ENCODE measurements around the gene KIF19.

GRCh38 chr17:74389937-74390679, 64.1 kb downstream of the KIF19 start:
- TF ChIP-seq CTCF (IDR thresholded peaks at IDR 0.05) (no peak), POLR2A (IDR thresholded peaks at IDR 0.05) (no peak)

Data from heart left ventricle (tissue), 13 donors.